ENCODE measurements around the gene BBLN. TPM values are rescaled to one million over a fixed set of nuclear protein-coding genes. Genes with fewer than 3 reads are reported as not detected.

Gene BBLN
- total RNA-seq, 1 donor from 2014 or later: 69.4 TPM

GRCh38 chr9:128120061-128120740, 39.9 kb upstream of the BBLN start:
- H3K4me3 ChIP-seq: no peak overlapping the region
- no peak overlapping the region for H2AFZ ChIP-seq (replicated peaks)
- H4K20me1 ChIP-seq (ENCODE audit: low read depth): peaks cover 7% of the 10 kb centered on the region
- H3K79me2 ChIP-seq (ENCODE audit: low read depth): peaks cover 1% of the 10 kb centered on the region
- no peaks in the 10 kb centered on the region for H3K9me3 ChIP-seq (ENCODE audit: low read depth)
- H3K4me2 ChIP-seq: no peak overlapping the region
- H3K27ac ChIP-seq: no peak overlapping the region
- no peaks in the 10 kb centered on the region for H3K9me3 Mint-ChIP-seq
- no peaks in the 10 kb centered on the region for H3K36me3 ChIP-seq
- peaks cover 6% of the 10 kb centered on the region for H3K36me3 Mint-ChIP-seq
- peaks cover 10% of the 10 kb centered on the region for H3K4me1 Mint-ChIP-seq
- TF ChIP-seq EZH2phosphoT487 (IDR thresholded peaks at IDR 0.05) (no peak), CTCF (IDR thresholded peaks at IDR 0.05) (no peak), EZH2 (IDR thresholded peaks at IDR 0.05) (no peak)
- DNase-seq (ENCODE audit: low spot score): no peak
- H3F3A ChIP-seq (ENCODE audit: low read depth): peaks cover 7% of the 10 kb centered on the region
- H3K27me3 Mint-ChIP-seq (ENCODE audit: insufficient read depth, low read depth): peaks cover 3% of the 10 kb centered on the region
- H3K9ac ChIP-seq: no peak overlapping the region
- peaks cover 4% of the 10 kb centered on the region for H3K4me1 ChIP-seq
- H3K27ac Mint-ChIP-seq: no peak overlapping the region
- no peaks in the 10 kb centered on the region for H3K27me3 ChIP-seq
- no peak overlapping the region for H3K4me3 Mint-ChIP-seq

- no peak for TF ChIP-seq CTCF (IDR thresholded peaks at IDR 0.05)
- no peak for TF ChIP-seq EZH2 (IDR thresholded peaks at IDR 0.05)
- TF ChIP-seq EZH2phosphoT487 (IDR thresholded peaks at IDR 0.05): no peak
- H3K9me3 ChIP-seq (ENCODE audit: low read depth): no peaks in the 10 kb centered on the region
- H3K27ac ChIP-seq: no peak overlapping the region
- peaks cover 3% of the 10 kb centered on the region for H3K27me3 Mint-ChIP-seq (ENCODE audit: insufficient read depth, low read depth)
- DNase-seq (ENCODE audit: low spot score): no peak
- H3K4me1 ChIP-seq: peaks cover 4% of the 10 kb centered on the region
- H3K4me3 ChIP-seq: no peak overlapping the region
- H3K4me2 ChIP-seq: no peak overlapping the region
- no peak overlapping the region for H3K4me3 Mint-ChIP-seq
- no peak overlapping the region for H3K9ac ChIP-seq
- H3K36me3 Mint-ChIP-seq: peaks cover 8% of the 10 kb centered on the region
- H3F3A ChIP-seq (ENCODE audit: low read depth): peaks cover 7% of the 10 kb centered on the region
- peaks cover 14% of the 10 kb centered on the region for H4K20me1 ChIP-seq (ENCODE audit: low read depth)
- H3K36me3 ChIP-seq: no peaks in the 10 kb centered on the region
- H3K79me2 ChIP-seq (ENCODE audit: low read depth): peaks cover 8% of the 10 kb centered on the region
- no peak overlapping the region for H3K27ac Mint-ChIP-seq
- no peak overlapping the region for H2AFZ ChIP-seq (replicated peaks)
- H3K4me1 Mint-ChIP-seq: peaks cover 13% of the 10 kb centered on the region
- no peaks in the 10 kb centered on the region for H3K9me3 Mint-ChIP-seq
- no peaks in the 10 kb centered on the region for H3K27me3 ChIP-seq
These were observed 39.2 kb upstream of the BBLN start for GRCh38 chr9:128120741-128121465.

GRCh38 chr9:128121466-128121810, 38.6 kb upstream of the BBLN start:
- H3K27ac ChIP-seq: no peak overlapping the region
- H3K4me1 ChIP-seq: peaks cover 4% of the 10 kb centered on the region
- no peak overlapping the region for H3K4me2 ChIP-seq
- peaks cover 19% of the 10 kb centered on the region for H4K20me1 ChIP-seq (ENCODE audit: low read depth)
- H3K79me2 ChIP-seq (ENCODE audit: low read depth): peaks cover 13% of the 10 kb centered on the region
- no peak overlapping the region for H3K27ac Mint-ChIP-seq
- DNase-seq (ENCODE audit: low spot score): no peak
- H3K4me1 Mint-ChIP-seq: peaks cover 18% of the 10 kb centered on the region
- no peaks in the 10 kb centered on the region for H3K36me3 ChIP-seq
- peaks cover 13% of the 10 kb centered on the region for H3K36me3 Mint-ChIP-seq
- H3K27me3 ChIP-seq: no peaks in the 10 kb centered on the region
- no peak overlapping the region for H3K4me3 Mint-ChIP-seq
- H3K4me3 ChIP-seq: no peak overlapping the region
- H3K9me3 Mint-ChIP-seq: no peaks in the 10 kb centered on the region
- no peaks in the 10 kb centered on the region for H3K9me3 ChIP-seq (ENCODE audit: low read depth)
- no peak overlapping the region for H2AFZ ChIP-seq (replicated peaks)
- peaks cover 6% of the 10 kb centered on the region for H3K27me3 Mint-ChIP-seq (ENCODE audit: insufficient read depth, low read depth)
- peaks cover 7% of the 10 kb centered on the region for H3F3A ChIP-seq (ENCODE audit: low read depth)
- TF ChIP-seq CTCF (IDR thresholded peaks at IDR 0.05) (no peak), EZH2 (IDR thresholded peaks at IDR 0.05) (no peak), EZH2phosphoT487 (IDR thresholded peaks at IDR 0.05) (no peak)
- H3K9ac ChIP-seq: no peak overlapping the region
